Stomach (tissue), 4 donors: Measurements from ENCODE around the gene PRR11.

Source experiments
- EP300 ChIP-seq: sonication (generic); formaldehyde crosslinking; IDR thresholded peaks from one replicate; pipeline ENCODE4 v1.6.1; 2017; ENCODE audit warnings: antibody characterized with exemption
- POLR2A ChIP-seq, 4 donors: fragments of 450-650 bp; IDR thresholded peaks; one replicate each; pipeline ENCODE4 v1.6.1; 2016; ENCODE audit warnings: antibody characterized with exemption in 4 of 4, control low read depth in 2 of 4, mild to moderate bottlenecking in 1 of 4, moderate library complexity in 1 of 4
- POLR2AphosphoS5 ChIP-seq, 3 donors: sonication (generic); formaldehyde crosslinking; IDR thresholded peaks; one replicate each; pipeline ENCODE4 v1.6.1; 2016; ENCODE audit warnings: antibody characterized with exemption in 3 of 3
- TF ChIP-seq, protein P1 (sequence below), 7 experiments: fragments of 450-650 bp in 4 of 7; fragments of 200-600 bp in 3 of 7; sonication (generic) in 3 of 7; IDR thresholded peaks; one replicate each; pipeline ENCODE4 v1.5.1; 2016 to 2019; ENCODE audit warnings: antibody characterized with exemption in 7 of 7, control low read depth in 2 of 7, mild to moderate bottlenecking in 1 of 7

DNA sequence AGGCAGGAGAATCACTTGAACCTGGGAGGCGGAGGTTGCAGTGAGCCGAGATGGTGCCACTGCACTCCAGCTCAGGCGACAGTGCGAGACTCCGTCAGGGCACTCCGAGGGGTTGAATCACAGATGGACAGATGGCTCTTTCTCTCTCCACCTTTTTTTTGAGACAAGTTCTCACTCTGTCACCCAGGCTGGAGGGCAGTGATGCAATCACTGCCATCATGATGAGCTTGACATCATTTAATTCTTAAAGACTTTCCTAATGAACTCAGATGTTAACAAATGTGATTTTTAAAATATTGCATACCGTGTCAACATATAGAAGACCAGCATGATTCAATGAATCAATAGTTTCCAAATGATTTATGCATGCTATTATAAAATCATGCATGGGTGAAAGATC lies 68.3 kb downstream of the PRR11 start:
- TF ChIP-seq, protein P1, sequence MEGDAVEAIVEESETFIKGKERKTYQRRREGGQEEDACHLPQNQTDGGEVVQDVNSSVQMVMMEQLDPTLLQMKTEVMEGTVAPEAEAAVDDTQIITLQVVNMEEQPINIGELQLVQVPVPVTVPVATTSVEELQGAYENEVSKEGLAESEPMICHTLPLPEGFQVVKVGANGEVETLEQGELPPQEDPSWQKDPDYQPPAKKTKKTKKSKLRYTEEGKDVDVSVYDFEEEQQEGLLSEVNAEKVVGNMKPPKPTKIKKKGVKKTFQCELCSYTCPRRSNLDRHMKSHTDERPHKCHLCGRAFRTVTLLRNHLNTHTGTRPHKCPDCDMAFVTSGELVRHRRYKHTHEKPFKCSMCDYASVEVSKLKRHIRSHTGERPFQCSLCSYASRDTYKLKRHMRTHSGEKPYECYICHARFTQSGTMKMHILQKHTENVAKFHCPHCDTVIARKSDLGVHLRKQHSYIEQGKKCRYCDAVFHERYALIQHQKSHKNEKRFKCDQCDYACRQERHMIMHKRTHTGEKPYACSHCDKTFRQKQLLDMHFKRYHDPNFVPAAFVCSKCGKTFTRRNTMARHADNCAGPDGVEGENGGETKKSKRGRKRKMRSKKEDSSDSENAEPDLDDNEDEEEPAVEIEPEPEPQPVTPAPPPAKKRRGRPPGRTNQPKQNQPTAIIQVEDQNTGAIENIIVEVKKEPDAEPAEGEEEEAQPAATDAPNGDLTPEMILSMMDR (IDR thresholded peaks at IDR 0.05) = no peak
- TF ChIP-seq POLR2AphosphoS5 (IDR thresholded peaks at IDR 0.05) (no peak), POLR2A (IDR thresholded peaks at IDR 0.05) (no peak), EP300 (no peak)
